Caco-2 (cell line): Measurements from ENCODE around the gene JSRP1. TPM values are rescaled to one million over a fixed set of nuclear protein-coding genes. Genes with fewer than 3 reads are reported as not detected.

Source experiments
- BruUV-seq: library from RNA; stranded (reverse); fragments of 400-500 nt; replicated peaks from 2 replicates; lab custom pipeline; 2021; lab: Mats Ljungman, UMichigan
- CTCF ChIA-PET: fragments of 300-600 bp; sonication (Branson Sonifier 250); formaldehyde crosslinking; loops from one replicate; lab custom pipeline; 2022; ENCODE audit warnings: antibody characterized with exemption; lab: Charles Lee
- POLR2A ChIA-PET: fragments of 300-600 bp; sonication (Branson Sonifier 250); formaldehyde crosslinking; loops from one replicate; lab custom pipeline; 2022; ENCODE audit warnings: antibody characterized with exemption; lab: Charles Lee
- DNase-seq, 2 experiments: peaks; one replicate each; pipeline versions ENCODE4 v3.0.0 to v3.0.0-alpha.2; 2020 to 2022
- H3K27me3 ChIP-seq: replicated peaks from 2 replicates; pipeline ENCODE4 v1.6.0; 2011; ENCODE audit warnings: low read length; ENCODE audit not compliant: control insufficient read depth, insufficient read depth
- H3K36me3 ChIP-seq: 2 replicates; pipeline ENCODE4 v1.5.1; 2011; ENCODE audit warnings: low read length; ENCODE audit not compliant: control insufficient read depth, insufficient read depth
- H3K4me1 ChIP-seq: fragments of 250-450 bp; sonication (Bioruptor Pico); 2 replicates; pipeline ENCODE4 v1.5.1; 2020; ENCODE audit warnings: mild to moderate bottlenecking
- H3K4me3 ChIP-seq: 2 replicates; pipeline ENCODE4 v1.5.1; 2011; ENCODE audit warnings: low read depth, mild to moderate bottlenecking, control low read depth, low read length
- H3K9me3 ChIP-seq: fragments of 250-450 bp; sonication (Bioruptor Pico); 2 replicates; pipeline ENCODE4 v1.5.1; 2020; ENCODE audit warnings: mild to moderate bottlenecking, moderate library complexity
- H3K27ac Mint-ChIP-seq: one replicate; pipeline ENCODE4 v1.8.0; 2022; ENCODE audit warnings: mixed read lengths; ENCODE audit not compliant: unreplicated experiment
- H3K27me3 Mint-ChIP-seq: one replicate; pipeline ENCODE4 v1.8.0; 2022; ENCODE audit warnings: mixed read lengths; ENCODE audit not compliant: insufficient read depth, unreplicated experiment
- H3K36me3 Mint-ChIP-seq: one replicate; pipeline ENCODE4 v1.8.0; 2022; ENCODE audit warnings: mild to moderate bottlenecking, mixed read lengths; ENCODE audit not compliant: insufficient read depth, unreplicated experiment
- H3K4me1 Mint-ChIP-seq: one replicate; pipeline ENCODE4 v1.8.0; 2022; ENCODE audit warnings: low read depth, mixed read lengths; ENCODE audit not compliant: unreplicated experiment
- H3K4me3 Mint-ChIP-seq: one replicate; pipeline ENCODE4 v1.8.0; 2022; ENCODE audit warnings: mild to moderate bottlenecking, moderate library complexity, mixed read lengths; ENCODE audit not compliant: unreplicated experiment
- H3K9me3 Mint-ChIP-seq: one replicate; pipeline ENCODE4 v1.8.0; 2022; ENCODE audit warnings: mixed read lengths; ENCODE audit not compliant: unreplicated experiment
- CTCF ChIP-seq, 2 experiments: fragments of 200-600 bp in 1 of 2; IDR thresholded peaks; 1 replicate in 1 of 2; 2 replicates in 1 of 2; pipeline versions ENCODE4 v1.5.1 to v1.8.0; 2011 to 2022; ENCODE audit warnings: antibody characterized with exemption in 1 of 2, control low read depth in 1 of 2, inconsistent platforms in 1 of 2, low read depth in 1 of 2, low read length in 1 of 2, mild to moderate bottlenecking in 1 of 2, moderate library complexity in 1 of 2; ENCODE audit not compliant: insufficient read depth in 1 of 2, severe bottlenecking in 1 of 2, unreplicated experiment in 1 of 2
- intact Hi-C: fragments of 100-400 bp; cut with micrococcal nuclease; formaldehyde crosslinking; loops from one replicate; pipeline ENCODE4 v1.10.0; 2022; ENCODE audit not compliant: unreplicated experiment
- total RNA-seq: library from RNA; stranded (reverse); gene quantifications from 2 replicates; pipeline ENCODE4 v1.2.3, GENCODE V29; 2022

Gene JSRP1
- total RNA-seq, 1 experiment from 2014 or later, result not detected

GRCh38 chr19:2280633-2281264 lies 24.5 kb upstream of the JSRP1 start:
- peaks cover 44% of the 10 kb centered on the region for H3K36me3 Mint-ChIP-seq
- no peak for DNase-seq
- ChIA-PET CTCF (no interaction called here), POLR2A (no interaction called here)
- BruUV-seq, result no TSS peak
- no peaks in the 10 kb centered on the region for H3K27me3 ChIP-seq
- TF ChIP-seq CTCF (IDR thresholded peaks at IDR 0.05; ENCODE audit: insufficient read depth in 1 of 2, low read depth in 1 of 2, low read length in 1 of 2, severe bottlenecking in 1 of 2, unreplicated experiment in 1 of 2), result no peak
- H3K4me3 Mint-ChIP-seq, result no peak overlapping the region
- no peaks in the 10 kb centered on the region for H3K36me3 ChIP-seq
- intact Hi-C loops, result no loop called here
- H3K9me3 Mint-ChIP-seq, result no peaks in the 10 kb centered on the region
- no peaks in the 10 kb centered on the region for H3K4me1 Mint-ChIP-seq
- peaks cover 7% of the 10 kb centered on the region; the same call in 1 of the 2 replicates for H3K4me1 ChIP-seq
- H3K27me3 Mint-ChIP-seq, result no peaks in the 10 kb centered on the region
- H3K27ac Mint-ChIP-seq, result peak overlapping the region; percentile 22
- no peaks in the 10 kb centered on the region for H3K9me3 ChIP-seq
- H3K4me3 ChIP-seq, result no peak overlapping the region

GRCh38 chr19:2278459-2279158 lies 22.4 kb upstream of the JSRP1 start:
- no peak for TF ChIP-seq CTCF (IDR thresholded peaks at IDR 0.05; ENCODE audit: insufficient read depth in 1 of 2, low read depth in 1 of 2, low read length in 1 of 2, severe bottlenecking in 1 of 2, unreplicated experiment in 1 of 2)

GRCh38 chr19:2277138-2277537 lies 20.9 kb upstream of the JSRP1 start:
- BruUV-seq, result no TSS peak
- Mint-ChIP-seq H3K27me3 (no peaks in the 10 kb centered on the region), H3K4me1 (no peaks in the 10 kb centered on the region), H3K36me3 (peaks cover 69% of the 10 kb centered on the region), H3K4me3 (no peak overlapping the region), H3K9me3 (no peaks in the 10 kb centered on the region), H3K27ac (peak overlapping the region; percentile 87)
- Histone ChIP-seq H3K36me3 (peaks cover 3% of the 10 kb centered on the region; the same call in 1 of the 2 replicates), H3K4me3 (no peak overlapping the region), H3K27me3 (no peaks in the 10 kb centered on the region), H3K4me1 (peaks cover 7% of the 10 kb centered on the region; the same call in 1 of the 2 replicates), H3K9me3 (no peaks in the 10 kb centered on the region)
- intact Hi-C loops, result loop anchor here (5.0 kb wide), 1 partner anchor 110 kb away; no protein-coding TSS in a partner anchor
- DNase-seq, result no peak
- ChIA-PET CTCF (no interaction called here), POLR2A (no interaction called here)
- TF ChIP-seq CTCF (IDR thresholded peaks at IDR 0.05; ENCODE audit: insufficient read depth in 1 of 2, low read depth in 1 of 2, low read length in 1 of 2, severe bottlenecking in 1 of 2, unreplicated experiment in 1 of 2), result no peak

More at GRCh38 chr19:2278459-2279158, 22.4 kb upstream of the JSRP1 start:
- Histone ChIP-seq H3K27me3 (no peaks in the 10 kb centered on the region), H3K36me3 (no peaks in the 10 kb centered on the region), H3K9me3 (no peaks in the 10 kb centered on the region), H3K4me3 (no peak overlapping the region), H3K4me1 (peaks cover 7% of the 10 kb centered on the region; the same call in 1 of the 2 replicates)
- H3K4me3 Mint-ChIP-seq, result no peak overlapping the region
- H3K4me1 Mint-ChIP-seq, result no peaks in the 10 kb centered on the region
- CTCF ChIA-PET, result interaction anchor here (0.6 kb wide), 1 partner anchor 558 kb away, joined by 3 read pairs; no protein-coding TSS in a partner anchor
- no TSS peak for BruUV-seq
- no peak overlapping the region for H3K27ac Mint-ChIP-seq
- intact Hi-C loops, result loop anchor here (5.0 kb wide), 1 partner anchor 109 kb away; no protein-coding TSS in a partner anchor
- no peaks in the 10 kb centered on the region for H3K27me3 Mint-ChIP-seq
- DNase-seq, result no peak
- POLR2A ChIA-PET, result interaction anchor here (0.5 kb wide), 1 partner anchor 82 kb away, joined by 3 read pairs; no protein-coding TSS in a partner anchor
- H3K9me3 Mint-ChIP-seq, result no peaks in the 10 kb centered on the region
- H3K36me3 Mint-ChIP-seq, result peaks cover 63% of the 10 kb centered on the region
